Gastroesophageal sphincter (tissue), 4 donors: Measurements from ENCODE around the gene STON2. TPM values are rescaled to one million over a fixed set of nuclear protein-coding genes. Genes with fewer than 3 reads are reported as not detected.

Source experiments
- ATAC-seq: fragments of 150-250 bp; one replicate; pipeline ENCODE4 v1.9.1; 2016; ENCODE audit warnings: mild to moderate bottlenecking, moderate library complexity
- H3K27ac ChIP-seq, 4 donors: fragments of 200-600 bp; sonication (generic) in 3 of 4; 1 replicate in 3 of 4; 2 replicates in 1 of 4; pipeline ENCODE4 v1.5.1; 2016 to 2019
- H3K27me3 ChIP-seq: fragments of 200-600 bp; sonication (generic); one replicate; pipeline ENCODE4 v1.5.1; 2019
- H3K36me3 ChIP-seq, 2 donors: fragments of 200-600 bp; sonication (generic); one replicate each; pipeline ENCODE4 v1.5.1; 2019; ENCODE audit warnings: control low read depth in 1 of 2
- H3K4me1 ChIP-seq, 3 donors: fragments of 200-600 bp; sonication (generic); 1 replicate in 2 of 3; 2 replicates in 1 of 3; pipeline ENCODE4 v1.5.1; 2016 to 2019; ENCODE audit warnings: control low read depth in 2 of 3
- H3K4me3 ChIP-seq, 2 donors: fragments of 200-600 bp; sonication (generic); one replicate each; pipeline ENCODE4 v1.5.1; 2019; ENCODE audit warnings: mild to moderate bottlenecking in 1 of 2, moderate library complexity in 1 of 2
- H3K9me3 ChIP-seq, 3 donors: fragments of 200-600 bp; sonication (generic); one replicate each; pipeline ENCODE4 v1.5.1; 2017 to 2019; ENCODE audit warnings: control low read depth in 2 of 3
- EP300 ChIP-seq: sonication (generic); formaldehyde crosslinking; IDR thresholded peaks from one replicate; pipeline ENCODE4 v1.6.1; 2017; ENCODE audit warnings: antibody characterized with exemption, mild to moderate bottlenecking
- POLR2A ChIP-seq, 2 donors: fragments of 450-650 bp; IDR thresholded peaks; one replicate each; pipeline ENCODE4 v1.6.1; 2017; ENCODE audit warnings: antibody characterized with exemption in 2 of 2, mild to moderate bottlenecking in 2 of 2, moderate library complexity in 1 of 2
- POLR2AphosphoS5 ChIP-seq: sonication (generic); formaldehyde crosslinking; IDR thresholded peaks from one replicate; pipeline ENCODE4 v1.6.1; 2017; ENCODE audit warnings: antibody characterized with exemption
- WGBS, 2 donors: methylation state at CpG; one replicate each; pipeline ENCODE4 v1.1.5; 2018; ENCODE audit warnings: low coverage in 1 of 2; 5-methylcytosine and 5-hydroxymethylcytosine counted together
- total RNA-seq, 4 donors: library from RNA; depleted of rRNA; stranded (reverse); fragments of >200 nt; gene quantifications; one replicate each; pipeline ENCODE4 v1.1.0, GENCODE V29; 2016
- TF ChIP-seq, protein P1 (sequence below), 4 experiments: fragments of 200-600 bp in 2 of 4; fragments of 450-650 bp in 2 of 4; sonication (generic) in 1 of 4; IDR thresholded peaks; one replicate each; pipeline ENCODE4 v1.5.1; 2017 to 2019; ENCODE audit warnings: antibody characterized with exemption in 4 of 4, mild to moderate bottlenecking in 2 of 4, moderate library complexity in 2 of 4

The STON2 gene
- total RNA-seq, 4 donors from 2014 or later: 2.8 to 11.6 (median 11.5) TPM

DNA sequence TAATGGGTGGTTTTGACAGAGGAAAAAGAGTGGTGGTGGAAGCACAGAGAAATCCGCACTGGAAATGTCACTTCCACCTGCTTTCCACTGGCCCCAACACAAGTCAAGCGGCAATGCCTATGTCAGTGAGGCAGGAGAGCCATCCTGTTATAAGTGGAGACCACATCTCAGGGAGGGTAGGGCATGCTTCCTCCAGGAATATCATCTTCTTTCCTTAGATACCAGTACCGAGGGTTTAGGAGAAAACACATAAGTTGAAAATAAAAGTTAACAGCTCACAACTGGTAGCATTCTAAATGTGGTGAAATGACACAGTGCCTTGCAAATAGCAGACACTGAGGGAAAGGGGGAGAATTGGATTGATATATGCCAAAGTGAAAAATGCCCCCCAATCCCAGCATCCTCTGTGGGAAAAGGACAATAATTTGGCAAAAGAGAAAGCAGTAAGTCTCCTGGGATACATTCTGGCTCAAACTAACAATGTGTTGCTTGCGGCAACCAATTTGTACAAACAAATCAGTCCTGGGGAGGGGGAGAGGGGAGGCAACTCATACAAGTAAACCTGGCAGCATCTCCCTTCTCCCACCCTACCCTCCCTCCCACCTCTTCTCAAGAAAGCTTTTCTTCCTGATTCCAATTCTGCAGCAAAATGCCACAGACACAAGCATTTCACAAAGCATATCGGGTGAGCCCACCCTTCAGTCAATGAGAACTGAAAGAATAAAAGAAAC is 57.1 kb downstream of the STON2 start:
- Histone ChIP-seq H3K27me3 (no peaks in the 10 kb centered on the region), H3K4me1 (no peaks in the 10 kb centered on the region), H3K27ac (peak overlapping the region in 1 of 4 donors; percentile 1), H3K4me3 (no peak overlapping the region), H3K36me3 (no peaks in the 10 kb centered on the region), H3K9me3 (no peaks in the 10 kb centered on the region)
- 68 to 71% methylated on average over 3 to 4 of the region's 5 CpGs for WGBS, 2 donors
- TF ChIP-seq POLR2AphosphoS5 (no peak), POLR2A (IDR thresholded peaks at IDR 0.05) (no peak), EP300 (no peak)
- TF ChIP-seq, protein P1, sequence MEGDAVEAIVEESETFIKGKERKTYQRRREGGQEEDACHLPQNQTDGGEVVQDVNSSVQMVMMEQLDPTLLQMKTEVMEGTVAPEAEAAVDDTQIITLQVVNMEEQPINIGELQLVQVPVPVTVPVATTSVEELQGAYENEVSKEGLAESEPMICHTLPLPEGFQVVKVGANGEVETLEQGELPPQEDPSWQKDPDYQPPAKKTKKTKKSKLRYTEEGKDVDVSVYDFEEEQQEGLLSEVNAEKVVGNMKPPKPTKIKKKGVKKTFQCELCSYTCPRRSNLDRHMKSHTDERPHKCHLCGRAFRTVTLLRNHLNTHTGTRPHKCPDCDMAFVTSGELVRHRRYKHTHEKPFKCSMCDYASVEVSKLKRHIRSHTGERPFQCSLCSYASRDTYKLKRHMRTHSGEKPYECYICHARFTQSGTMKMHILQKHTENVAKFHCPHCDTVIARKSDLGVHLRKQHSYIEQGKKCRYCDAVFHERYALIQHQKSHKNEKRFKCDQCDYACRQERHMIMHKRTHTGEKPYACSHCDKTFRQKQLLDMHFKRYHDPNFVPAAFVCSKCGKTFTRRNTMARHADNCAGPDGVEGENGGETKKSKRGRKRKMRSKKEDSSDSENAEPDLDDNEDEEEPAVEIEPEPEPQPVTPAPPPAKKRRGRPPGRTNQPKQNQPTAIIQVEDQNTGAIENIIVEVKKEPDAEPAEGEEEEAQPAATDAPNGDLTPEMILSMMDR (IDR thresholded peaks at IDR 0.05): no peak
- no peak for ATAC-seq

DNA sequence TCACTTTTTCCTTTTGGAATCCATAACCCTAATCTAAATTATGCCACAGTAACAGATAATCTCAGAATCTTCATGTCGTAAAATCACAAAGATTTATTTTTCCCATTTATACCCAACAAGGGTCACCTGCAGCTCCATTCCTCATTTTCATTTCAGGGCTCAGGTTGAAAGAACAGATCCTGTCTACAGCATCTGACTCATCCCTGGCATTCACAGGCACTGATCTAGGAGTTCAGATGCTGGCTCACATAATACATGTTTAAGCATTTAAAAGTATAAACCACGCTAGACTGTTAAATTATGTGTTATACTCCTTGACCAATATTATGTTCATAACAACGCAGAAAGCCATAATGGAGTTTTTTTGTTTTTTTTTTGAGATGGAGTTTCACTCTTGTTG is 58.3 kb downstream of the STON2 start:
- TF ChIP-seq POLR2A (IDR thresholded peaks at IDR 0.05) (no peak), EP300 (no peak), POLR2AphosphoS5 (no peak)
- TF ChIP-seq, protein P1 (IDR thresholded peaks at IDR 0.05): no peak
- ATAC-seq: no peak
- WGBS, 2 donors: 91 to 100% methylated on average over 2 to 3 of the region's 3 CpGs

DNA sequence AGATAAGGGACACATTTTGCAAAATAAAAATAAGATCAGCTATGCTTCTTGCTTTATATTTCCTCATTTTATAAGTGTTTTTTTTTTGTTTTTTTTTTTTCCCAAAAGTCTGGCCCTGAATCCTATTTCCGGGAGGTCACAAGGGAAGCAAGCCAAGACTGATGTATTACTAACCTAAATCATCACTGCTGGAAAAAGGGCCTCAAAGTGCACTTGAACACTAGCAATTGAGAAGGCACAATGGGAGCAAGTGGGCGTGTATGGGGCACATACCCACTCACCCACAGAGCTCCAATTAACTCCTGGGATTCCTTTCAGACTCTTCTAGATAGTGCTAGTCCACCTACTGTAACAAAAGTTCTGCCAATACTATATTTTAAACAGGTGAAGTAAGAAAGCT is 58.8 kb downstream of the STON2 start:
- no peak overlapping the region for H3K27ac ChIP-seq
- 38 to 80% methylated on average over 1 to 2 of the region's 2 CpGs for WGBS, 2 donors
- ATAC-seq: no peak

More for the DNA sequence above, 58.3 kb downstream of the STON2 start:
- H3K9me3 ChIP-seq: no peaks in the 10 kb centered on the region
- no peak overlapping the region for H3K27ac ChIP-seq
- H3K4me3 ChIP-seq: no peak overlapping the region
- H3K36me3 ChIP-seq: no peaks in the 10 kb centered on the region
- no peaks in the 10 kb centered on the region for H3K4me1 ChIP-seq
- no peaks in the 10 kb centered on the region for H3K27me3 ChIP-seq

DNA sequence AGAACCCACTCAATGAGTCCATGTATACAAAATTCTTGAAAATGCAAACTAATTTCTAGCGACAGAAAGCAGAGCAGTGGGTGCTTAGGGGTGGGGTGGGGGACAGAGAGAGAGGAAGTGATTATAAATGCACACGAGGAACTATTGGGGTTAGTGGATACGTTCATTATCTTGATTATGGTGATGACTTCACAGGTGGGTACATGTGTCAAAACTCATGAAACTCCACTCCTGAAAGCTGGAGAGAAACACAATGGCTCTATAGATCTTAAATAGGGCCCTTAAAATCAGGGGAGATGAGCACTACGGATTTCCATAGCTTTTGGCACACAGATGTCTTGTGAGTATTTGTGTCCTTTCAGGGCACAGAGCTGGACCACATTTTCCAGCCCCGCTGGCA is 59.9 kb downstream of the STON2 start:
- no peak for TF ChIP-seq EP300
- TF ChIP-seq, protein P1 (IDR thresholded peaks at IDR 0.05): no peak
- no peak for TF ChIP-seq POLR2A (IDR thresholded peaks at IDR 0.05)
- TF ChIP-seq POLR2AphosphoS5: no peak
- Histone ChIP-seq H3K9me3 (no peaks in the 10 kb centered on the region), H3K27ac (no peak overlapping the region), H3K4me1 (no peaks in the 10 kb centered on the region), H3K27me3 (no peaks in the 10 kb centered on the region), H3K36me3 (no peaks in the 10 kb centered on the region), H3K4me3 (no peak overlapping the region)
- no peak for ATAC-seq
- WGBS, 2 donors: 75 to 81% methylated on average over 3 to 4 of the region's 5 CpGs

More for the DNA sequence above, 58.8 kb downstream of the STON2 start:
- TF ChIP-seq EP300 (no peak), POLR2A (IDR thresholded peaks at IDR 0.05) (no peak), POLR2AphosphoS5 (no peak)
- TF ChIP-seq, protein P1 (IDR thresholded peaks at IDR 0.05): no peak
- no peaks in the 10 kb centered on the region for H3K36me3 ChIP-seq
- no peaks in the 10 kb centered on the region for H3K9me3 ChIP-seq
- H3K4me1 ChIP-seq: no peaks in the 10 kb centered on the region
- no peaks in the 10 kb centered on the region for H3K27me3 ChIP-seq
- no peak overlapping the region for H3K4me3 ChIP-seq

DNA sequence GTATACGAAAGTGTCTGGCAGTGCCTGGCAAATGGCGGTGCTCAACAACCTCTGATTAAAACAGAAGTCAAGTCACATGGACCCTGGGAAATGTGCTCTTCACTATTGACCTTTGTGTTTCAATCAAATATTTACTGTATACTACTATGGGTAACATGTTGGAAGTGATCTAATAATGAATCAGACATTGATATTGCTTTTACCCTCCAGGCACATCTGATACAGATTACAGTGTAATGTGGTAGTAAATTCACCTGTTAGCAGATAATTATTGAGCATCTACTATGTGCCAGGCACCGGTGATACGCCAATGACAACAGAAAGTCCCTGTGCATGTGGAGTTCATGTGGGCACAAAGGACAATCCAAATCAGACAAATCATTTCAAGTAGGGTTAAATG is 63.1 kb downstream of the STON2 start:
- Histone ChIP-seq H3K36me3 (no peaks in the 10 kb centered on the region), H3K4me1 (no peaks in the 10 kb centered on the region), H3K9me3 (no peaks in the 10 kb centered on the region), H3K4me3 (no peak overlapping the region), H3K27me3 (no peaks in the 10 kb centered on the region), H3K27ac (no peak overlapping the region)
- no peak for ATAC-seq
- 72 to 94% methylated on average over 4 of the region's 4 CpGs for WGBS, 2 donors
- TF ChIP-seq EP300 (no peak), POLR2AphosphoS5 (no peak), POLR2A (IDR thresholded peaks at IDR 0.05) (no peak)
- TF ChIP-seq, protein P1 (IDR thresholded peaks at IDR 0.05): no peak
